Ishikawa (cell line): ENCODE results near the gene CIITA.

Source experiments
- RAD21 ChIP-seq: IDR thresholded peaks from 2 replicates; pipeline ENCODE4 v1.6.1; 2012; ENCODE audit warnings: low read depth
- REST ChIP-seq: IDR thresholded peaks from 2 replicates; pipeline ENCODE4 v1.6.1; 2012; ENCODE audit warnings: low read depth, mild to moderate bottlenecking
- TAF1 ChIP-seq: IDR thresholded peaks from 2 replicates; pipeline ENCODE4 v1.6.1; 2012; ENCODE audit warnings: low read depth, mild to moderate bottlenecking
- TEAD4 ChIP-seq: IDR thresholded peaks from 2 replicates; pipeline ENCODE4 v1.6.1; 2012

GRCh38 chr16:10978124-10978523, 101.1 kb downstream of the CIITA start:
- TF ChIP-seq TAF1 (no peak), RAD21 (no peak), REST (no peak), TEAD4 (no peak)
